Activated CD4-positive, alpha-beta T cell treated with anti-CD3 and anti-CD28 coated beads, Interleukin-2, amount 50 U/mL, for 4 hours (primary cell): ENCODE measurements around the gene PEX5.

ENCODE experiments used
- DNase-seq, 2 experiments: peaks; one replicate each; pipeline ENCODE4 v3.0.0-alpha.2; 2020

The PEX5 gene

GRCh38 chr12:7189398-7190267, at the start of gene PEX5:
Gene PEX5 (plus strand): TSS chr12:7189686. CDS start chr12:7190378, 692 bp downstream.
- DNase-seq: peak; percentile 73 to 81

DNA sequence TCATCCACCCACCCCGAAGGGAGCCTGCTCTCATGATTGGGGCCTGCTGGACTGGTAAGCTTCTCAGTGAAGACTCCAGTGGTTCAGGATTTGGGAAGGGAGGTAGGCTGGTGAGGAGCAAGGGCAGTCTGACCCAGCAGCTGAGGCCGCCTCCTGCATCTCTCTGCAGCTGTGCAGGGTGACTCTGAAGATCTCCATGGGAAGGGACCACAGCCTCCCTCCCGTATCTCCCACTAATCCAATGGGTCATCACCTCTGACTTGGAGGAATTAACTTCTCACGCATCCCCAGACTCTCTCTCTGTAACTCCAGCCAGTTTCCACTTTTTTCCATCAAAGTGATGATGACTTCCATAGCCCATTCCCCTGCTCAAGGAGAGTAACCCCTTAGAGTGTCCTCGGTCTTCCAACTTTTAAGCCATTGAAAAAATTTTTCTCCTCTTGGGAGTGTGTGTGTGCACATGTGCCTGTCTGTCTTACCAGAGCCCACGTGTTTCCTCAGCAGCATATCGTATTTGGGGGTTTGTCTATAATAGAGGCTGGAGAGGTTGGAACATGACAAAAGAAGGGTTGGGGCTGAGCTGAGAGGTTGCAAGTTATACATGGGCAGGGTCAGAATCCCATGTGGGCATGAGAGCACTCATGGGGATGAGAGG, 48.0 kb upstream of the PEX5 start:
- DNase-seq: no peak

DNA sequence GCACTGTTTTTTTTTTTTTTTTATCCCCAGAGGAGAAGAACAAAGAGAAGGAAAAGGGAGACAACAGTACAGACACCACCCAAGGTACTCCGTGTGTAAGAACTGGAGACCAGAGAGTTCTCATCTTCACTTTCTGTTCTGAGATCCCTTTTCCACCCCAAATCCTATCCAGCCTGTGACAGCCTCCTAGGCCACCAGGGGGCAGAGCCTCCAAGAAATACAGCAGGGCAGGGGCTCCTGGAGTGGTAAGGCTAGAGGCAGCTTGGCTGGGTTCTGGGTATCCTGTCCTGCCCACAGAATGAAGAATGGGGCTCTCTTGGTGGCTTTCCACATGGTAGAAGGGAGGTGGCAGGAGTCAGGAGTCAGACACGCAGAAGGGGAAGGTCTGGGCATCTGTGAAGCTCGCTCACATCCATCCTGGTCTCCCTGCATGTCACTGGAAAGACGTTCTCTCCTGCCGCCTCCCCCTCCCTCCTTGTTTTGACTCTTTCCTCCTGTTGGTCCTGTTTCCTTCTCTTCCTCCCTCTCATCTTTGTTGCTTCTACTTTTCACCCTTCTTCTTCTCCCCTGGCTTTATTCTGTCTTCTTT, 47.3 kb upstream of the PEX5 start:
- peak; percentile 51 to 55 for DNase-seq

- DNase-seq: no peak
Measured at GRCh38 chr12:7142809-7143465, 46.5 kb upstream of the PEX5 start.

GRCh38 chr12:7143564-7143963, 45.9 kb upstream of the PEX5 start:
- no peak for DNase-seq

- DNase-seq: no peak
Measured at GRCh38 chr12:7144414-7145120, 44.9 kb upstream of the PEX5 start.

GRCh38 chr12:7145671-7146070, 43.8 kb upstream of the PEX5 start:
- DNase-seq: no peak

DNA sequence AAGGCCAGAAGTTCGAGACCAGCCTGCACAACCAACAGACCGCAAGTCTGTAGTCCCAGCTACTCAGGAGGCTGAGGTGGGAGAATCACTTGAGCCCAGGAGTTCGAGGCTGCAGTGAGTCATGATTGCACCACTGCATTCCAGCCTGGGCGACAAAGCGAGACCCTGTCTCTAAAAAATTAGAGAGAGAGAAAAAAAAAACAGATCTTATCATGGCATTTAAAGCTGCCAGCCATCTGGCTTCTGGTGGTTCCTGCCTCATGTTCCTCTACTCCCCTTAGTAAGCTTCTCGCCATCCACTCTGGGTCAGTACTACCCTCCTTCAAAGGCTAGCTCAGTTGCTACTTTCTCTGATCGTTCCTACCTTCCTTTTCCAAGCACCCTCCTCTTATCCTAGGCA, 43.3 kb upstream of the PEX5 start:
- DNase-seq: no peak

DNA sequence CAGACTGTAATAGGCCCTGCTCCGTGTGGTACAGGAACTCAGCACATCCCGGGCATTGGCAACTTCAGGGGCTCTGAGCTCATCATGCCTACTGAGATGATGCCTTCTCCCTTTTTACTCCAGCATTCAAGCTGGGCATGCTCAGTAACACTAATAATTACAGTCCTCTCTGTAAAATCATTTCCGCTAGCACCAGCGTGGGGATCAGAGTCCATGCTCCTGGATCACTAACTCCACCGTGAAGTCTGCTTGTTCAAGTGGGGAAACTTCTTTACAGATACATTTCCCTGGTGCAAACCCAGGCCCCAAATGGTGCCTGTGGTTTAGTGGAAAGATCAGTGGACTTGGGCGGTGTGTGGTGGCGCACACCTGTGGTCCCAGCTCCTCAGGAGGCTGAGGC, 42.6 kb upstream of the PEX5 start:
- no peak for DNase-seq

- DNase-seq: no peak
Measured at GRCh38 chr12:7150356-7150755, 39.1 kb upstream of the PEX5 start.

GRCh38 chr12:7150841-7151240, 38.6 kb upstream of the PEX5 start:
- no peak for DNase-seq

DNA sequence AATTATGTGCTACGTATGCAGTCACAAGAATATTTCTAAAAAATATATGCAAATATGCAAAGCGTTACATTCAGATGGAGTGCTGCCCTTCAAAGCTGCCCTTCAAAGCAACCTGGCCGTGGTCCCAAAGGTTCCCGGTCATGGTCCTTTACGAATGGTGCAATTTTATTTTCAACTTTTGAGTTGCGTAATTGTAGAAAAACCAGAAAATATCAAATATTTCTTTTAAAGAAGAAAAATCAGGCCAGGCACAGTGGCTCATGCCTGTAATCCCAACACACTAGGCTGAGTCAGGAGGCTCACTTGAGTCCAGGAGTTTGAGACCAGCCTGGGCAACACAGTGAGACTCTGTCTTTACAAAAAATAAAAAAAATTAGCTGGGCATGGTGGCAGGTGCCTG, 38.0 kb upstream of the PEX5 start:
- no peak for DNase-seq

- DNase-seq: no peak
Measured at GRCh38 chr12:7152818-7153217, 36.7 kb upstream of the PEX5 start.

- DNase-seq: no peak
Measured at GRCh38 chr12:7154042-7154441, 35.4 kb upstream of the PEX5 start.

DNA sequence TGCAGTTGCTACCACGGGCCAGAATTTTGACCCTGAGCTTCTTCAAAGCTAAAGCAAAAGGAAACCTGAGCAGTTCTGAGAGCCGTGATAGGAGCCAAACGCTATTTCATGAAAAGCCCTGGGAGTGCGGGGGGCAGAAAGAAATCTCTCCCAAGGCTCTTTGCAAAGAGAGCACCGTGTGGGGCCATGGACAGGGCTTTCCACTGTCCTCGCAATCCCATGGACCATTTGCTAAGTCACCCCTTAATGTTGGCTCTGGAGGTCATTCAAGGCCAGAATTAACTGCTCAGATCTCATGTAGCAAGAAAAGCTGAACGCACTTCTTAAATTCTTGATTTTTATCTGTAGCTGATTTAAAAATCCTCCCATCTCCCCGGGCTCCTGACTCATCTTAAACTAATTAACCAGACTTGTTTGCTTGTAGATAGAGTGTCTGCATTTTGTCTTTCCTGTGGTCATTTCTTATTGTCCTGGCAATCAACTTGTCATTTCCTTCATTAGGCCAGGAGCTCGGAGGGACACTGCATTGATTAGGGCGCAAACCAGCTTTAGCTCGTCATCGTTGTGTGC, 34.5 kb upstream of the PEX5 start:
- DNase-seq: no peak

DNA sequence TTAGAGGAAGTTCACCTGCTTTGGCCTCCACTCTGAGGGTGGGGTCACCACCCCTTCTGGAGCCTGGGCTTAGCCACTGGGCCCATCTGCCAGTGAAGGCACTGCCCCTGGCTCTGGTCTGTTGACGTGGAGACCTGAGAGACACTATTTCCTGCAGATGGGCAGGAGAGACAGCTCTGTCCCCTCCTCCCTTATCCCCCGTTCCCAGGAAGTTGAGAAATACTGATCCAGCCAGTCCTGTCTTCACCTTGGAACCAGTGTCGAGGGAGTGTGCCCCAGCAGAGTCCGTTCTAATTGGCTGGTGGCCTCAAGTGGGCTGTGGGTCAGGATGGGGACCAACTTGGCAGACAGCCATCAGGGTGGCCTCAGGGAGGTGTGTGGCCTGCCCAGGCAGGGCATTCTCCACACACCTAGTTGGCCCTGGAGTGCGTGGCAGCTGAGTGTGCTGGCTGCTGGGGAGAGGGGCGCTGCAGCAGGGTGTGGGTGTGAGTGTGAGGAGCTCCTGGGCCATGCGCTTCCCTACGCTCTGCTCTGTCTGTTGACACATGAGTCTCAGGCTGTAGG, 33.9 kb upstream of the PEX5 start:
- no peak for DNase-seq

GRCh38 chr12:7156259-7157197, 33.0 kb upstream of the PEX5 start:
- no peak for DNase-seq

DNA sequence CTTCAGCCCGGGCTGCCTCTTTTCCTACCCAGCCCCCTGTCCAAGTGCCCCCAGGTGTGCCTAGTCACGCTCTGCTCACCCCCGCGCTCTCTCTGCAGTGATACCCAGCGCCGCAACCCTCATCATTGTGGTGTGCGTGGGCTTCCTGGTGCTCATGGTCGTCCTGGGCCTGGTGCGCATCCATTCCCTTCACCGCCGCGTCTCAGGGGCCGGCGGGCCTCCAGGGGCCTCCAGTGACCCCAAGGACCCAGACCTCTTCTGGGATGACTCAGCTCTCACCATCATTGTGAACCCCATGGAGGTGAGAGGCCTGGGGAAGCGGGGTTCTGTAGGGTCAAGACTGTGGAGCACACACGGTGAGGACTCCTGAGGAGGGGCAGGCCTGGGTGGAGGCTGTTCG, 32.1 kb upstream of the PEX5 start:
- DNase-seq: no peak

- DNase-seq: no peak
Measured at GRCh38 chr12:7158781-7159609, 30.5 kb upstream of the PEX5 start.

DNA sequence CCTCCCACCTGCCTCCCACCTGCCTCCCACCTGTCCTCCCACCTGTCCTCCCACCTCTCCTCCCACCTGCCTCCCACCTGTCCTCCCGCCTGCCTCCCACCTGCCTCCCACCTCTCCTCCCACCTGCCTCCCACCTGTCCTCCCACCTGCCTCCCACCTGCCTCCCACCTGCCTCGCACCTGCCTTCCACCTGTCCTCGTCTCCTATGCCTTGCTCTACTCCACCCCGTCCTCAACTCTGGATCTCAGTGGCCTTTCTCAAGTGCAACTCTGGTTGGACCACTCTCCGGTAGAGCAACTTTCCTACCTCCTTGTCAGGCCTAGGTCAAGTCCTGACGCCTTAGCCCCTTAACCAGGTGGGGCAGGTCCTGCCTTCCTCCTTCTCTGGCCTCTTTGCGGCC, 29.3 kb upstream of the PEX5 start:
- DNase-seq: no peak
